Measurements from ENCODE around the gene CKS2. TPM values are rescaled to one million over a fixed set of nuclear protein-coding genes. Genes with fewer than 3 reads are reported as not detected.
"Not testable (repeated sequence)": the region's sequence is repeated elsewhere in the genome, so short reads cannot be mapped to it uniquely, and the experiment has no call there.

Gene CKS2
- 574 and 946 TPM in 2 replicates for total RNA-seq (2014; rRNA removed; shearing (Covaris generic))

- peak; percentile 100 for DNase-seq (ENCODE audit: low read depth)
These were observed at the start of gene CKS2 for GRCh38 chr9:89310475-89311345. Gene CKS2, plus strand, starts transcription at chr9:89311195. Its CDS starts 98 bp downstream, at chr9:89311293.

GRCh38 chr9:89273528-89274279 lies 37.3 kb upstream of the CKS2 start:
- no peak for DNase-seq (ENCODE audit: low read depth)

- peak; percentile 96 for DNase-seq (ENCODE audit: low read depth)
These were observed 36.2 kb upstream of the CKS2 start for GRCh38 chr9:89274838-89275237.

- not testable (repeated sequence) for DNase-seq (ENCODE audit: low read depth)
These were observed 35.0 kb upstream of the CKS2 start for GRCh38 chr9:89276040-89276439.

- no peak for DNase-seq (ENCODE audit: low read depth)
These were observed 34.0 kb upstream of the CKS2 start for GRCh38 chr9:89277043-89277442.

GRCh38 chr9:89277454-89277853 lies 33.5 kb upstream of the CKS2 start:
- peak; percentile 65 for DNase-seq (ENCODE audit: low read depth)

GRCh38 chr9:89278551-89278950 lies 32.4 kb upstream of the CKS2 start:
- DNase-seq (ENCODE audit: low read depth): no peak

GRCh38 chr9:89278997-89279739 lies 31.8 kb upstream of the CKS2 start:
- peak; percentile 68 for DNase-seq (ENCODE audit: low read depth)

GRCh38 chr9:89281106-89281505 lies 29.9 kb upstream of the CKS2 start:
- no peak for DNase-seq (ENCODE audit: low read depth)

- DNase-seq (ENCODE audit: low read depth): not testable (repeated sequence)
These were observed 28.6 kb upstream of the CKS2 start for GRCh38 chr9:89282248-89282968.

GRCh38 chr9:89284076-89284475 lies 26.9 kb upstream of the CKS2 start:
- no peak for DNase-seq (ENCODE audit: low read depth)

GRCh38 chr9:89291741-89292140 lies 19.3 kb upstream of the CKS2 start:
- no peak for DNase-seq (ENCODE audit: low read depth)

- DNase-seq (ENCODE audit: low read depth): no peak
These were observed 18.0 kb upstream of the CKS2 start for GRCh38 chr9:89293014-89293413.

- DNase-seq (ENCODE audit: low read depth): no peak
These were observed 15.6 kb upstream of the CKS2 start for GRCh38 chr9:89295400-89295799.

GRCh38 chr9:89301996-89302395 lies 9.0 kb upstream of the CKS2 start:
- DNase-seq (ENCODE audit: low read depth): peak; percentile 72

- DNase-seq (ENCODE audit: low read depth): no peak
These were observed 6.8 kb upstream of the CKS2 start for GRCh38 chr9:89304020-89304833.

- DNase-seq (ENCODE audit: low read depth): no peak
These were observed 6.2 kb upstream of the CKS2 start for GRCh38 chr9:89304834-89305188.

GRCh38 chr9:89305868-89306267 lies 5.1 kb upstream of the CKS2 start:
- no peak for DNase-seq (ENCODE audit: low read depth)

- DNase-seq (ENCODE audit: low read depth): no peak
These were observed 1.8 kb upstream of the CKS2 start for GRCh38 chr9:89309166-89309565.

- no peak for DNase-seq (ENCODE audit: low read depth)
These were observed 1.2 kb upstream of the CKS2 start for GRCh38 chr9:89309608-89310474.
